GM23338 (cell line): ENCODE results near the gene GRAMD1A. TPM values are rescaled to one million over a fixed set of nuclear protein-coding genes. Genes with fewer than 3 reads are reported as not detected.

Source experiments
- ATAC-seq: fragments of 200-7000 bp; cut with Tn5 transposase; 3 replicates; pipeline ENCODE4 v1.9.1; 2020
- DNase-seq: peaks from one replicate; pipeline ENCODE4 v3.0.0-alpha.2; 2015; ENCODE audit warnings: low spot score
- H2AFZ ChIP-seq: fragments of 200-600 bp; sonication (generic); 2 replicates; pipeline ENCODE4 v1.8.0; 2016; ENCODE audit warnings: antibody characterized with exemption, mild to moderate bottlenecking, moderate library complexity
- H3F3A ChIP-seq: fragments of 200-600 bp; sonication (generic); replicated peaks from 2 replicates; pipeline ENCODE4 v1.8.0; 2017; ENCODE audit warnings: antibody characterized with exemption, mixed run types, low read depth
- H3K27ac ChIP-seq: fragments of 200-600 bp; sonication (generic); 2 replicates; pipeline ENCODE4 v1.6.1; 2016; ENCODE audit warnings: low read depth
- H3K27me3 ChIP-seq: fragments of 200-600 bp; sonication (generic); 2 replicates; pipeline ENCODE4 v1.8.0; 2016; ENCODE audit warnings: mild to moderate bottlenecking, mixed run types, moderate library complexity; ENCODE audit not compliant: insufficient read depth
- H3K36me3 ChIP-seq: fragments of 200-600 bp; sonication (generic); 2 replicates; pipeline ENCODE4 v1.8.0; 2016; ENCODE audit warnings: mild to moderate bottlenecking; ENCODE audit not compliant: insufficient read depth
- H3K4me1 ChIP-seq: fragments of 200-600 bp; sonication (generic); 2 replicates; pipeline ENCODE4 v1.8.0; 2016; ENCODE audit warnings: mild to moderate bottlenecking, moderate library complexity; ENCODE audit not compliant: insufficient read depth
- H3K4me2 ChIP-seq: fragments of 200-600 bp; sonication (generic); 2 replicates; pipeline ENCODE4 v1.7.1; 2017; ENCODE audit warnings: mixed run types
- H3K4me3 ChIP-seq: fragments of 200-600 bp; sonication (generic); 2 replicates; pipeline ENCODE4 v1.6.1; 2016; ENCODE audit warnings: mixed run types
- H3K79me2 ChIP-seq: fragments of 200-600 bp; sonication (generic); replicated peaks from 2 replicates; pipeline ENCODE4 v1.8.0; 2017; ENCODE audit warnings: mild to moderate bottlenecking; ENCODE audit not compliant: insufficient read depth
- H3K9me2 ChIP-seq: fragments of 200-600 bp; sonication (generic); 2 replicates; pipeline ENCODE4 v1.8.0; 2017; ENCODE audit not compliant: insufficient read depth
- H4K20me1 ChIP-seq: fragments of 200-600 bp; sonication (generic); replicated peaks from 2 replicates; pipeline ENCODE4 v1.8.0; 2017; ENCODE audit warnings: mild to moderate bottlenecking; ENCODE audit not compliant: insufficient read depth
- H3K27ac Mint-ChIP-seq: 2 replicates; pipeline ENCODE4 v1.8.0; 2020; ENCODE audit warnings: inconsistent platforms, mild to moderate bottlenecking, moderate library complexity, mixed read lengths
- H3K27me3 Mint-ChIP-seq: 3 replicates; pipeline ENCODE4 v1.8.0; 2022; ENCODE audit warnings: low read depth, mild to moderate bottlenecking, moderate library complexity, mixed read lengths, inconsistent platforms; ENCODE audit not compliant: insufficient read depth, poor library complexity
- H3K36me3 Mint-ChIP-seq: 3 replicates; pipeline ENCODE4 v1.8.0; 2021; ENCODE audit warnings: low read depth, mild to moderate bottlenecking, inconsistent platforms, moderate library complexity, mixed read lengths
- H3K4me1 Mint-ChIP-seq: 3 replicates; pipeline ENCODE4 v1.8.0; 2020; ENCODE audit warnings: mild to moderate bottlenecking, inconsistent platforms, mixed read lengths
- H3K4me3 Mint-ChIP-seq: 3 replicates; pipeline ENCODE4 v1.8.0; 2021; ENCODE audit warnings: moderate library complexity, mild to moderate bottlenecking, inconsistent platforms, mixed read lengths
- H3K9me3 Mint-ChIP-seq: 3 replicates; pipeline ENCODE4 v1.8.0; 2020; ENCODE audit warnings: moderate library complexity, mild to moderate bottlenecking, inconsistent platforms, mixed read lengths
- CREB1 ChIP-seq: fragments of 250-450 bp; sonication (Bioruptor Pico); IDR thresholded peaks from 2 replicates; pipeline ENCODE4 v1.5.0; 2020; ENCODE audit warnings: low read depth, mild to moderate bottlenecking, moderate library complexity
- ETS1 ChIP-seq: IDR thresholded peaks from 2 replicates; pipeline ENCODE4 v1.6.1; 2016; ENCODE audit warnings: antibody characterized with exemption
- REST ChIP-seq: IDR thresholded peaks from one replicate; pipeline ENCODE4 v1.6.1; 2018; ENCODE audit warnings: antibody characterized with exemption; ENCODE audit not compliant: unreplicated experiment
- ZNF114 ChIP-seq: fragments of 250-450 bp; sonication (Bioruptor Pico); IDR thresholded peaks from 2 replicates; pipeline ENCODE4 v1.5.0; 2020; ENCODE audit warnings: mild to moderate bottlenecking, moderate library complexity
- ZNF331 ChIP-seq: fragments of 250-450 bp; sonication (Bioruptor Pico); IDR thresholded peaks from 2 replicates; pipeline ENCODE4 v1.5.0; 2020; ENCODE audit warnings: low read depth, mild to moderate bottlenecking, moderate library complexity
- ZNF462 ChIP-seq: fragments of 250-450 bp; sonication (Bioruptor Pico); IDR thresholded peaks from 2 replicates; pipeline ENCODE4 v1.5.0; 2020; ENCODE audit warnings: mild to moderate bottlenecking, moderate library complexity
- polyA plus RNA-seq: library from polyadenylated mRNA; unstranded; fragments of >200 nt; fragmentation: Nextera tagmentation; extraction: Ambion mirVana; gene quantifications from 2 replicates; pipeline ENCODE4 v1.2.1, GENCODE V29; 2016
- total RNA-seq: library from RNA; depleted of rRNA; stranded (reverse); fragments of >200 nt; shearing (Covaris generic); gene quantifications from 2 replicates; pipeline ENCODE4 v1.2.3, GENCODE V29; 2014

The GRAMD1A gene
- total and polyA plus RNA-seq, 2 experiments from 2014 or later, result 122 to 174 TPM

- H3K27me3 Mint-ChIP-seq, result peaks cover 17% of the 10 kb centered on the region
- H3K27ac Mint-ChIP-seq, result no peak overlapping the region
- Histone ChIP-seq H3K79me2 (no peaks in the 10 kb centered on the region), H3K4me1 (no peaks in the 10 kb centered on the region), H3K27ac (no peak overlapping the region), H3K4me2 (no peak overlapping the region), H3K4me3 (no peak overlapping the region), H2AFZ (no peak overlapping the region), H4K20me1 (no peaks in the 10 kb centered on the region), H3K27me3 (no peaks in the 10 kb centered on the region), H3K36me3 (no peaks in the 10 kb centered on the region), H3K9me2 (no peaks in the 10 kb centered on the region), H3F3A (no peaks in the 10 kb centered on the region)
- H3K4me3 Mint-ChIP-seq, result no peak overlapping the region
- H3K36me3 Mint-ChIP-seq, result no peaks in the 10 kb centered on the region; the same call in 2 of the 3 replicates
- peaks cover 2% of the 10 kb centered on the region; the same call in 1 of the 3 replicates for H3K9me3 Mint-ChIP-seq
- DNase-seq (no peak), ATAC-seq (no peak)
- H3K4me1 Mint-ChIP-seq, result no peaks in the 10 kb centered on the region
- TF ChIP-seq ETS1, result no peak
- no peak for TF ChIP-seq REST
Measured at GRCh38 chr19:35075202-35076025, 75.3 kb downstream of the GRAMD1A start.

- no peak overlapping the region for H2AFZ ChIP-seq
- Mint-ChIP-seq H3K4me3 (no peak overlapping the region), H3K36me3 (no peaks in the 10 kb centered on the region; the same call in 2 of the 3 replicates), H3K27me3 (peaks cover 20% of the 10 kb centered on the region), H3K9me3 (no peaks in the 10 kb centered on the region; the same call in 2 of the 3 replicates), H3K4me1 (no peaks in the 10 kb centered on the region), H3K27ac (no peak overlapping the region)
- ATAC-seq (no peak), DNase-seq (no peak)
- H4K20me1 ChIP-seq, result no peaks in the 10 kb centered on the region
- H3K79me2 ChIP-seq, result no peaks in the 10 kb centered on the region
- no peak overlapping the region for H3K27ac ChIP-seq
- no peaks in the 10 kb centered on the region for H3K36me3 ChIP-seq
- H3K4me1 ChIP-seq, result no peaks in the 10 kb centered on the region
- H3K4me3 ChIP-seq, result no peak overlapping the region
- no peak overlapping the region for H3K4me2 ChIP-seq
- H3F3A ChIP-seq, result no peaks in the 10 kb centered on the region
- no peaks in the 10 kb centered on the region for H3K27me3 ChIP-seq
- TF ChIP-seq ETS1 (no peak), ZNF462 (CRISPR knock-in tag) (no peak), CREB1 (no peak), ZNF114 (CRISPR knock-in tag) (no peak), ZNF331 (CRISPR knock-in tag) (no peak)
- H3K9me2 ChIP-seq, result no peaks in the 10 kb centered on the region
Measured at GRCh38 chr19:35076026-35076370, 75.9 kb downstream of the GRAMD1A start.
